SK-N-DZ (cell line): ENCODE measurements around the gene TAS2R42. TPM values are rescaled to one million over a fixed set of nuclear protein-coding genes. Genes with fewer than 3 reads are reported as not detected.

Experiments
- DNase-seq: peaks from one replicate; pipeline ENCODE4 v3.0.0-alpha.2; 2015; ENCODE audit warnings: low spot score
- polyA plus RNA-seq, 2 experiments: library from polyadenylated mRNA; depleted of rRNA; stranded (reverse); fragments of >200 nt; gene quantifications; 2 replicates each; pipeline ENCODE4 v1.2.3, GENCODE V29; 2014

The TAS2R42 gene
- not detected in 2 replicates for polyA plus RNA-seq (2014; cell fraction: cytosol; rRNA removed)
- not detected in 2 replicates for polyA plus RNA-seq (2014; cell fraction: nucleus; rRNA removed)

GRCh38 chr12:11186837-11187236 lies at the start of gene TAS2R42:
TAS2R42 (minus strand) TSS chr12:11186937; CDS start chr12:11186937, 0 bp downstream.
- no peak for DNase-seq

- no peak for DNase-seq
Observed at GRCh38 chr12:11233532-11233931, 46.8 kb upstream of the TAS2R42 start.

GRCh38 chr12:11228296-11228879 lies 41.7 kb upstream of the TAS2R42 start:
- peak; percentile 53 for DNase-seq

- DNase-seq, result no peak
Observed at GRCh38 chr12:11227373-11227772, 40.6 kb upstream of the TAS2R42 start.

- DNase-seq, result no peak
Observed at GRCh38 chr12:11209113-11209512, 22.4 kb upstream of the TAS2R42 start.

GRCh38 chr12:11204173-11204572 lies 17.4 kb upstream of the TAS2R42 start:
- no peak for DNase-seq

- DNase-seq, result no peak
Observed at GRCh38 chr12:11202811-11203210, 16.1 kb upstream of the TAS2R42 start.

- no peak for DNase-seq
Observed at GRCh38 chr12:11183011-11183410, 3.7 kb downstream of the TAS2R42 start.

GRCh38 chr12:11182529-11182928 lies 4.2 kb downstream of the TAS2R42 start:
- no peak for DNase-seq

GRCh38 chr12:11178250-11178649 lies 8.5 kb downstream of the TAS2R42 start:
- DNase-seq, result no peak

- DNase-seq, result no peak
Observed at GRCh38 chr12:11174022-11174421, 12.7 kb downstream of the TAS2R42 start.

- DNase-seq, result no peak
Observed at GRCh38 chr12:11171969-11172675, 14.6 kb downstream of the TAS2R42 start.

GRCh38 chr12:11171145-11171968 lies 15.4 kb downstream of the TAS2R42 start, which contains the start of gene SMIM10L1:
SMIM10L1 (plus strand) TSS chr12:11171194; CDS start chr12:11171357, 163 bp downstream.
- DNase-seq, result peak; percentile 95

- DNase-seq, result no peak
Observed at GRCh38 chr12:11170810-11171144, 16.0 kb downstream of the TAS2R42 start.

GRCh38 chr12:11166300-11166699 lies 20.4 kb downstream of the TAS2R42 start:
- DNase-seq, result no peak

GRCh38 chr12:11164384-11164783 lies 22.4 kb downstream of the TAS2R42 start:
- DNase-seq, result no peak

- no peak for DNase-seq
Observed at GRCh38 chr12:11162502-11162901, 24.2 kb downstream of the TAS2R42 start.

GRCh38 chr12:11158885-11159444 lies 27.8 kb downstream of the TAS2R42 start:
- no peak for DNase-seq

- no peak for DNase-seq
Observed at GRCh38 chr12:11154400-11154925, 32.3 kb downstream of the TAS2R42 start.

GRCh38 chr12:11152725-11153124 lies 34.0 kb downstream of the TAS2R42 start:
- no peak for DNase-seq

- DNase-seq, result no peak
Observed at GRCh38 chr12:11150832-11151231, 35.9 kb downstream of the TAS2R42 start.

GRCh38 chr12:11147420-11147819 lies 39.3 kb downstream of the TAS2R42 start:
- DNase-seq, result no peak
